GM11168 (cell line): ENCODE measurements around the gene CXorf66.
"Not testable (repeated sequence)": the region's sequence is repeated elsewhere in the genome, so short reads cannot be mapped to it uniquely, and the experiment has no call there.

Experiments used
- in situ Hi-C: fragments of 300-500 bp; cut with MboI; formaldehyde crosslinking; loops from one replicate; pipeline ENCODE4 v1.12.0; 2022; ENCODE audit warnings: low sequenced_read_pairs; ENCODE audit not compliant: unreplicated experiment

Gene CXorf66

GRCh38 chrX:139965421-139965820 lies at the start of gene CXorf66:
Gene CXorf66 (minus strand): TSS chrX:139965521. CDS start chrX:139965496, 25 bp downstream.
- in situ Hi-C loops, result no loop called here

- in situ Hi-C loops, result no loop called here
Measured at GRCh38 chrX:139982856-139983255, 17.5 kb upstream of the CXorf66 start.

- in situ Hi-C loops, result no loop called here
Measured at GRCh38 chrX:139974471-139974870, 9.2 kb upstream of the CXorf66 start.

GRCh38 chrX:139972629-139973624 lies 7.6 kb upstream of the CXorf66 start:
- in situ Hi-C loops, result no loop called here

- in situ Hi-C loops, result no loop called here
Measured at GRCh38 chrX:139972113-139972512, 6.8 kb upstream of the CXorf66 start.

DNA sequence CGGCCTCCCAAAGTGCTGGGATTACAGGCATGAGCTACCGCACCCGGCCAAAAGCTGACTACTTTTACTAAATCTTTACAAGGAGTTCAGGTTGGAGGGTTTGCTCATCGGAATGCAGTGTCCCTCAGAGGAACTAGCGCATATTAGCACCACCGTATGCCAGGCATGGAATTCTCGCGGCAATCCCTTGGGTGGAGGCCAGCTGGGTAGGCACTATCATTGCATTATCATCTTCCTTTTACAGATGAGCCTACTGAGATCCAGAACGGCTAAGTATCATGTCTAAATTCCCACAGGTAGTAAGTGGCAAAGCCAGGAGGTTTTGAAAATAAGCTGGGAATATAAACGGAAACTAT lies 6.1 kb upstream of the CXorf66 start:
- in situ Hi-C loops, result no loop called here

DNA sequence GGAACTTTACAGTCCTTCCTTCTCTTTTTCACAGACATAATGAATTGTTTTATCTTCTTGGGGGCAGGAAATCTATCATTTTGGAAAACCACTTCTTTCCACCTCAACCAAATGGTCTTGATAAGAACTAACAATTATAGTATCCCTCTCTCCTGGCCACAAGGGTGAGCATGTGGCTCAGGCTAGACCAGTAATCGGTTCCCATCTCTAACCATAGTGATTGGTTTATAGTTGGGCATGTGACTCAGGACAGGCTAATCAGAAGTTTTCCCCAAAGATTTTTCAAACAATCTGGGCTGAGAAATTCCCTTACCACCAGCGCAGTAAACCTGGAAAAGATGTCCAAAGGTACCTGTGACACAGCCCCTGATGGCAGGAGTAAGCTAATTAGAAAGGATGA lies 4.0 kb upstream of the CXorf66 start:
- in situ Hi-C loops, result no loop called here

- in situ Hi-C loops, result no loop called here
Measured at GRCh38 chrX:139967750-139968149, 2.4 kb upstream of the CXorf66 start.

GRCh38 chrX:139967300-139967699 lies 2.0 kb upstream of the CXorf66 start:
- in situ Hi-C loops, result no loop called here

GRCh38 chrX:139966159-139966558 lies 838 bp upstream of the CXorf66 start:
- in situ Hi-C loops, result not testable (repeated sequence)

DNA sequence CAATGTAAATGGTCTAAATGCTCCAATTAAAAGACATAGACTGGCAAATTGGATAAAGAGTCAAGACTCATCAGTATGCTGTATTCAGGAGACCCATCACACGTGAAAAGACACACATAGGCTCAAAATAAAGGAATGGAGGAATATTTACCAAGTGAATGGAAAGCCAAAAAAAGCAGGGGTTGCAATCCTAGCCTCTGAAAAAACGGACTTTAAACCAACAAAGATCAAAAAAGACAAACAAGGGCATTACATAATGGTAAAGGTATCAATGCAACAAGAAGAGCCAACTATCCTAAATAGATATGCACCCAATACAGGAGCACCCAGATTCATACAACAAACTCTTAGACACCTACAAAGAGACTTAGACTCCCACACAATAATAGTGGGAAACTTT lies 4.2 kb downstream of the CXorf66 start:
- in situ Hi-C loops, result not testable (repeated sequence)

- in situ Hi-C loops, result loop anchor here (10.0 kb wide), 1 partner anchor 395 kb away; no protein-coding TSS in a partner anchor
Measured at GRCh38 chrX:139949703-139950102, 15.6 kb downstream of the CXorf66 start.

- in situ Hi-C loops, result loop anchor here (10.0 kb wide), 1 partner anchor 390 kb away; no protein-coding TSS in a partner anchor
Measured at GRCh38 chrX:139945075-139945474, 20.2 kb downstream of the CXorf66 start.

DNA sequence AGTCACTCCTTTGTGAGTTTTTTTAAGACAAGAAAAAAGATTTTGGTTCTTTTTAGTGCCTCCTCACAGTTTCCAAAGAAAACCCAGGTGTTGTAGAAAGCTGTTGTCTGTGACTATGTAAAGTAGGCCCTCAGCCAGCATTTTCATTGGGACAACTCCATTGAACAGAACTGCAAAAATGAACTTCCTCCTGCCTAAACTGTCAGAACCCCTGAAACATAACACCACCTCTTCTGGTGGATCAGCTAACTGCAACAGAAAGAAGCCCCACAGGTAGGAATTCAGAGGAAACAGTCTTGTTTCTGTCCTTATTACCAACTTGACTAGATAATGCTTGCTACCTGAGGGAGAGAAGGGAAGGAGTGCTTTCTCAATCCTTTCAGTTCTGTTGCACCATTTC lies 29.1 kb downstream of the CXorf66 start:
- in situ Hi-C loops, result no loop called here

GRCh38 chrX:139933904-139934303 lies 31.4 kb downstream of the CXorf66 start:
- in situ Hi-C loops, result no loop called here

DNA sequence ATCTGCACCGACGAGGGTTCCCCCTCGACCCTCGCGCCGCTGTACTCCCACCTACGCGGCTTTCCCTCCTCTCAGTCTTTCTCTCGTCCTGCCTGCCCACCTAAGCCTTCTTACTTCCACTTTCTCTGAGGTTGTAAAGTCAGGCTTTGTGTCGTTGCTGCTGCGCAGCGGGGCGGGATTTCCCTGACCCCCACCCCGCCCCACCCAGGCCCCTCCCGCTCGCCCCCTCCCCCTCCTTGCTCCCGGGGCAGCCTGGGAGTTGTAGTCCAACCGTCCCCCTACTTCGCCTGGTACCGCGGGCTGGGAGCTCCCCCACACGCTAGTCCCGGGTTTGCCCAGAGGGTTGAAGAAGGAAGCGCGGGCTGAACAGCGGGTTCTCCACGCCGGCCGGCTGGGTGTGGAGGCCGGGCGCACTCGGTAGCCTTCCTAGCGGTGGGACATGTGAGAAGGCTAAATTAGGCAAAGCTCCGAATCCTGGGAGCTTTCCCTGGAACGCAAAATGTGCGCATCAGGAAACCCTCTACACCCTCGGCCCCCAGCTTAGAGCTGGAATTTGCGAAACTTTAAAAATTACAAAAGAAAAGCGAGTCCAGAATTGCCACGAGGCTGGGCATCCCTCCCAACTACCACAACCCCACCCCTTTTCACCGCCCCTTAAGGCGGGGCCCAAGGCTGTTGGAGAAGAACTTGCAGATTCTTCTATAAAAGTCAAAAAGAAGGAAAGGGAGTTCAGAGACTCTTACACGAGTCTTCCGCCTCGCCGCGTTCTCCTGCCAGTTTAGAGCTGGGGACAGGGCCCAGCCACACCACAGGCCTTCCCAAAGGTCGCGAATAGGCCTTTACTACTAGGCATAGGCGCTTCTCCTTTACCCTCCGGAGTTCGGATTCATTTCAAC lies 32.2 kb downstream of the CXorf66 start, which contains the start of gene ATP11C:
ATP11C (minus strand) TSS at position 153 of the 896 bp plus-strand sequence. CDS start 1,011 bp downstream, outside the sequence.
- in situ Hi-C loops, result no loop called here

DNA sequence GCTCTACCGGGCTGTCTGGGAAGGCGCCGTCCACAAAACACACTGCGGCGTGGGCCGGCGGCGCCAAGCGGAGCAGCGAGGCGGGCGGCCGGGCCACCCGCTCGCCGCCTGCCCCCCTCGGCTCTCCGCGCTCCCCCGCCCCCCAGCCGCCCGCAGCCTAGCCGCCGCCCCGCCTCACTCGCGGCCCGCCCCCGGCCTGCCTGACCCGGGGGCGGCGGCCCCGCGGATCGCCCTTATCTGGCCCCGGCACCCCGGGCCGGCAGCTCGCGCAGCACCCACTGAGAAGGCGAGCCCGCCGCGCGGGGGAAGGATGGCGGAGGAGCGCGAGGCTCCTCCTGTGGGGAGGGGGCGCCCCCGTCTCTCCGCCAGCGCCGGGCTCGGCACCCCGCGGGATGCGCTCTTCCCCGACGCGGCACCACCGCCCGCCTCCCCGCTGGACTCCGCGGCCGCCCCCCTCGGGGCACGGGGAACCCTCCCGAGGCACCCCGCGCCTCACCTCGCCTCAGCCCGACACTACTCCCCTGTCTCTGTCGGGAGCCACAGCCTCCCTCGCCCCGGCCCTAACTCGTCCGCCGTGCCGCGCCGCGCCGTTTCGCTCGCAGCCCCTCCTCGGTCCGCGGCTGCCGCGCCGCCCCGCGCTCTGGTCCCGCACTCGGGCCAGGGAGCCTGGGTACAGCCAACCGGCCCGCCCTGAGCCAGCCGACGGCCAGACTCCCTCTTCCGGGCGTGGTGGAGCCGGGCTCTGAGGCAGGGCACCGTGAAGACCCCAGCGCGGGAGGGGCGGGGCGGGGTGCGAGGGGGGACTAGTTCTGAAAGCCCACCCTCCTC lies 33.0 kb downstream of the CXorf66 start:
- in situ Hi-C loops, result no loop called here

GRCh38 chrX:139931646-139932072 lies 33.7 kb downstream of the CXorf66 start:
- in situ Hi-C loops, result no loop called here

DNA sequence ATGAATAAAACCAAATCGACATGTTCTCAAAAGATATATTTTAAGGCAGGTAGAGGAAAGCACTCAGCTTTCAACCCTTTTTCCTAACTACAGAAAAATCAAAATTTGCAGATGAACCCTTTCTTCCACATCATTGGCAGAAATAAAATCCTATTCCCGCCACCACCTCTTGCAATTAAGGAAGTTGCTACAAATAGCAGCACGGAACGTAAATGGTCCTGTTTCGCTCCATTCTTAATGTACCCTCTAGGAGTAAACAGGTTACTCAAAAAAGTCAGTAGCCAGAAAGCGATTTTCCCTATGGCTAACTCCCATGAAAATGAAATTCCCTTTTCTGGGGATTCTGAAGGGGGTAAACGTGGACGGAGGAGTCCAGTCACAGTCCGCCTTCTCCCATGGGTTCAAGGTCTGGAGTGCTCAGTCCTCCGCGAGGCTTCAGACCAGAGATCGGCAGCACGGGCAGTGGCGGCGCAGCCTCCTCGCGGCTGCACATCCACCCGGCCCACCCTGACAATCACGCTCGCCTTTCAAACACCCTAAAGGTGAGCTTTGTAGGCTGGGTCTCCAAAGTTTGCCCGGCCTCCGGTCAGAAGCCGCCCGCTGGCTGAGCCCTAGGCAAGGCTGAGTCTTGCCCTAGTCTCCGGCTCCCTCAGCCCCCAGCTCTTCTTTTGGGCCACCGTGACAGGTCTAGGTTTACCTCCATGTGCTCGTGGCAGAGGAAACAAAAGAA lies 34.2 kb downstream of the CXorf66 start:
- in situ Hi-C loops, result no loop called here
